ENCODE data around the gene ZG16.

The ZG16 gene

GRCh38 chr16:29831490-29831889, 53.4 kb downstream of the ZG16 start:
- no peak for DNase-seq
